NOMO-1 (cell line): ENCODE data around the gene OR1K1.

Experiments
- DNase-seq, 2 experiments: peaks; one replicate each; lab custom pipeline; 2025; ENCODE audit not compliant: unreplicated experiment in 2 of 2; lab: John Stamatoyannopoulos, UW

Gene OR1K1

DNA sequence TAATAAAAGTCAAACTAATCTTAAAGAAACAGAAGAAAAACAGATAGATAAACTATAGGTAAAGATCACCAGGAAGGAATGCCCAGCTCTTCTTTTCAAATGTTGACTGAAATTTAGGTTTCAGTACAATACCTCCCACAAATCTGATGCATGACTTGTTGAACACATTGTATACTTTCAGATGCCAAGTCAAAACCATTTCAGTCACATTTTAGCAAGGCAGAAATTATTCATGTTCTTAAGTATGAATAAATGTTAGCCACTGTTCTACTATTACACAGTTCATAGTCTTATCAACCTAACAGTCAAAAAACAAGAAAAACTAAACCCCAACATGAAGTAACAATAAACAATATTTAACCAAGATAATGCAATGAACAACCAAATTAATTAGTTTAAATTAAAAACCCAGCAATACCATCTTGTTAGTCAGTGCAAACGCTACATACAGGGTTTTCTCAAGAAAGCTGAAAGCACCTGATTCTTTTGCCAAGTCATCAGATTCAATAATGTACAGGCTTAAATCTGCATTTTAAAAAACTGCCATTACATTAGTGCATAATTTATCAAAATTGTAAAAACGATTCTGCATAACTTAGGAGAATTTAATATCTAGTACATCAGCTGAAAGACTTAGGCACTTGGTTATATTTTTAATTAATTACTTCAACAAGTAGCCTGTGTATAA lies 48.5 kb downstream of the OR1K1 start:
- no peak for DNase-seq
